ENCODE results near the gene ACVR2B. TPM values are rescaled to one million over a fixed set of nuclear protein-coding genes. Genes with fewer than 3 reads are reported as not detected.

ACVR2B gene
- total RNA-seq, 1 donor from 2014 or later = 79.1 TPM

DNA sequence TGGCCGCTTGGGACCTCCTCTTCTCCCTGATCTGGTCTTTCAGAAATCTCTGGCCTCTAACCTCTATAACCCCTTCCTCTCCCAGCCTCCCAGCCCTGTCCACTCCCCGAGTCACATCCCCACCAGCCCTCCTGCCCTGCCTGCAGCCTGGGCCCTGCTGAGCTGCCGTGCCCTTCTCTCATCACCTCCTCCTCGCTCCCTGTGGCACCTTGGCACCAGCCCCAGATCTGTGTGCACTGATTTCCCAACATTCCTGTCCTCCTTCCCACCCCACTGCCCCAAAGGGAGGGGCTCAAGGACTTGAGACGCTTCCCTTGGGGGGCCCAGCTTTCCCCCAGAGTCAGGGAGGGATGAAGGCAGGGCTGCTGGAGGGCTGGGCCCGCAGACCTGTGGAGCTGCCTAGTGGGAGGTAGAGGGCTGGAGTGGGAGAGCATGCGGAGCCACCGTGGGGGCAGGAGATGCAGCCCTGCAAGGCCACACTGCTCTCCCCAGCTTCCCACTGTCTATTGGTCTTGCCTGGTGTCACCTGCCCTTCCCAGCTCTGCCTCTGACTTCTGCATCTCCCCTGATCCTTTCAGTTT, 85.2 kb downstream of the ACVR2B start:
- no peak for DNase-seq (ENCODE audit: low read depth, low spot score)
- Mint-ChIP-seq H3K4me1 (no peaks in the 10 kb centered on the region), H3K27me3 (ENCODE audit: low read depth) (no peaks in the 10 kb centered on the region), H3K4me3 (no peak overlapping the region), H3K9me3 (peaks cover 3% of the 10 kb centered on the region), H3K27ac (ENCODE audit: unreplicated experiment) (no peak overlapping the region), H3K36me3 (ENCODE audit: low read depth) (peaks cover 22% of the 10 kb centered on the region)
- TF ChIP-seq, protein P1, sequence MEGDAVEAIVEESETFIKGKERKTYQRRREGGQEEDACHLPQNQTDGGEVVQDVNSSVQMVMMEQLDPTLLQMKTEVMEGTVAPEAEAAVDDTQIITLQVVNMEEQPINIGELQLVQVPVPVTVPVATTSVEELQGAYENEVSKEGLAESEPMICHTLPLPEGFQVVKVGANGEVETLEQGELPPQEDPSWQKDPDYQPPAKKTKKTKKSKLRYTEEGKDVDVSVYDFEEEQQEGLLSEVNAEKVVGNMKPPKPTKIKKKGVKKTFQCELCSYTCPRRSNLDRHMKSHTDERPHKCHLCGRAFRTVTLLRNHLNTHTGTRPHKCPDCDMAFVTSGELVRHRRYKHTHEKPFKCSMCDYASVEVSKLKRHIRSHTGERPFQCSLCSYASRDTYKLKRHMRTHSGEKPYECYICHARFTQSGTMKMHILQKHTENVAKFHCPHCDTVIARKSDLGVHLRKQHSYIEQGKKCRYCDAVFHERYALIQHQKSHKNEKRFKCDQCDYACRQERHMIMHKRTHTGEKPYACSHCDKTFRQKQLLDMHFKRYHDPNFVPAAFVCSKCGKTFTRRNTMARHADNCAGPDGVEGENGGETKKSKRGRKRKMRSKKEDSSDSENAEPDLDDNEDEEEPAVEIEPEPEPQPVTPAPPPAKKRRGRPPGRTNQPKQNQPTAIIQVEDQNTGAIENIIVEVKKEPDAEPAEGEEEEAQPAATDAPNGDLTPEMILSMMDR (conservative IDR thresholded peaks at IDR 0.05) = no peak

DNA sequence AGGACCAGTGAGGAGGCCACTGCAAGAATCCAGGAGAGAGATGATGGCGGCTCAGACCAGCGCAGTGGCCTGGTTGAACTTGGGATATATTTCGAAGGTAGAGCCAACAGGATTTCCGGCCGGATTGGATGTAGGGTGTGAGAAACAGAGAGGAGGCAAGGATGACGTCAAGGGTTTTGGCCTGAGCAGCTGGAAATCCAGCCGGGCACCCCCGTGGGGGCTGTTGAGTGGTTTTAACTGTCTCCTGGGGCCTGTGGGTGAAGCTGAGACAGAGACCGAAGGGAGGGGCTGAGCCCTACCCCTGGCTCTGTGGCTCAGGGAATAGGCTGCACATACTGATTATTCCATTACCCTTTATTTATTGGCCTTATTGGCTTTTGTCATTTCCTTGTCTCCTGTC, 88.1 kb downstream of the ACVR2B start:
- Mint-ChIP-seq H3K36me3 (ENCODE audit: low read depth) (peaks cover 4% of the 10 kb centered on the region), H3K9me3 (no peaks in the 10 kb centered on the region), H3K27ac (ENCODE audit: unreplicated experiment) (peak overlapping the region; percentile 39), H3K4me1 (no peaks in the 10 kb centered on the region), H3K4me3 (no peak overlapping the region), H3K27me3 (ENCODE audit: low read depth) (no peaks in the 10 kb centered on the region)
- TF ChIP-seq, protein P1 (conservative IDR thresholded peaks at IDR 0.05) = no peak
- no peak for DNase-seq (ENCODE audit: low read depth, low spot score)

Other genes with a start within 250 kb of the ACVR2B start
- 0.19 and 0.41 TPM in 2 replicates for gene SLC22A13, start 188.1 kb upstream of the ACVR2B start, total RNA-seq
- not detected in 2 replicates for gene SLC22A14, start 171.6 kb upstream of the ACVR2B start, total RNA-seq
- gene XYLB, start 107.1 kb upstream of the ACVR2B start, total RNA-seq = 10.1 and 12.0 TPM in 2 replicates
- 26.2 and 26.5 TPM in 2 replicates for gene EXOG, start 42.5 kb downstream of the ACVR2B start, total RNA-seq
- 0.41 and 1.2 TPM in 2 replicates for gene SCN5A, start 195.8 kb downstream of the ACVR2B start, total RNA-seq